KMS-11 (cell line): Measurements from ENCODE around the gene GPR21.

Experiments
- H2AFZ ChIP-seq: fragments of 200-600 bp; sonication (generic); 2 replicates; pipeline ENCODE4 v1.6.1; 2016; ENCODE audit warnings: antibody characterized with exemption, mixed run types, low read depth
- H3K27ac ChIP-seq: fragments of 200-600 bp; sonication (generic); 2 replicates; pipeline ENCODE4 v1.6.1; 2016; ENCODE audit warnings: mild to moderate bottlenecking, mixed run types
- H3K27me3 ChIP-seq: fragments of 200-600 bp; sonication (generic); 2 replicates; pipeline ENCODE4 v1.6.1; 2017; ENCODE audit warnings: mild to moderate bottlenecking, low read depth, mixed run types, moderate library complexity; ENCODE audit not compliant: insufficient read depth
- H3K36me3 ChIP-seq: fragments of 200-600 bp; sonication (generic); 2 replicates; pipeline ENCODE4 v1.6.1; 2017; ENCODE audit warnings: mild to moderate bottlenecking, mixed run types; ENCODE audit not compliant: insufficient read depth
- H3K4me1 ChIP-seq: fragments of 200-600 bp; sonication (generic); 2 replicates; pipeline ENCODE4 v1.6.1; 2016; ENCODE audit warnings: mild to moderate bottlenecking, low read depth, mixed run types; ENCODE audit not compliant: poor library complexity, severe bottlenecking
- H3K4me2 ChIP-seq: fragments of 200-600 bp; sonication (generic); 2 replicates; pipeline ENCODE4 v1.7.0; 2016; ENCODE audit warnings: mild to moderate bottlenecking, mixed run types
- H3K4me3 ChIP-seq: fragments of 200-600 bp; sonication (generic); IDR thresholded peaks from 2 replicates; pipeline ENCODE4 v1.6.1; 2017; ENCODE audit warnings: low read depth, low read length, mixed read lengths; ENCODE audit not compliant: insufficient read depth
- H3K79me2 ChIP-seq: fragments of 200-600 bp; sonication (generic); 2 replicates; pipeline ENCODE4 v1.6.1; 2016; ENCODE audit warnings: low read depth, mixed run types; ENCODE audit not compliant: insufficient read depth
- H3K9ac ChIP-seq: fragments of 200-600 bp; sonication (generic); 2 replicates; pipeline ENCODE4 v1.6.1; 2016; ENCODE audit warnings: mild to moderate bottlenecking, mixed run types
- H4K20me1 ChIP-seq: fragments of 200-600 bp; sonication (generic); 2 replicates; pipeline ENCODE4 v1.6.1; 2016; ENCODE audit warnings: mild to moderate bottlenecking, mixed run types; ENCODE audit not compliant: insufficient read depth
- CTCF ChIP-seq: fragments of 200-600 bp; sonication (generic); conservative IDR thresholded peaks from 2 replicates; pipeline ENCODE4 v1.6.1; 2017; ENCODE audit warnings: low read depth, mild to moderate bottlenecking, antibody characterized with exemption, low read length, moderate library complexity, mixed read lengths

Gene GPR21

GRCh38 chr9:123033352-123033751 lies at the start of gene GPR21:
GPR21 (plus strand) TSS chr9:123033667; CDS start chr9:123034567, 900 bp downstream.
- Histone ChIP-seq H3K4me3 (no peak within 1 kb of the TSS), H3K79me2 (no peaks in the 10 kb centered on the region), H3K27ac (no peak within 1 kb of the TSS), H3K9ac (no peak within 1 kb of the TSS), H2AFZ (no peak within 1 kb of the TSS), H3K36me3 (no peaks in the 10 kb centered on the region), H3K4me1 (no peaks in the 10 kb centered on the region), H3K4me2 (no peak within 1 kb of the TSS), H4K20me1 (no peaks in the 10 kb centered on the region), H3K27me3 (no peaks in the 10 kb centered on the region)
- TF ChIP-seq CTCF = no peak

- H3K4me2 ChIP-seq = no peak overlapping the region
- no peaks in the 10 kb centered on the region for H3K27me3 ChIP-seq
- H3K79me2 ChIP-seq = no peaks in the 10 kb centered on the region
- no peak overlapping the region for H3K9ac ChIP-seq
- no peaks in the 10 kb centered on the region for H3K36me3 ChIP-seq
- no peak overlapping the region for H3K4me3 ChIP-seq
- TF ChIP-seq CTCF = no peak
- H3K4me1 ChIP-seq = peaks cover 25% of the 10 kb centered on the region
- no peak overlapping the region for H3K27ac ChIP-seq
- H4K20me1 ChIP-seq = no peaks in the 10 kb centered on the region
- no peak overlapping the region for H2AFZ ChIP-seq
Observed at GRCh38 chr9:122986010-122986409, 47.5 kb upstream of the GPR21 start.

- Histone ChIP-seq H3K4me3 (no peak overlapping the region), H3K79me2 (no peaks in the 10 kb centered on the region), H4K20me1 (no peaks in the 10 kb centered on the region; the same call in 1 of the 2 replicates), H3K36me3 (no peaks in the 10 kb centered on the region), H3K9ac (no peak overlapping the region), H3K4me1 (peaks cover 32% of the 10 kb centered on the region), H3K27me3 (no peaks in the 10 kb centered on the region), H3K27ac (no peak overlapping the region), H3K4me2 (no peak overlapping the region; the same call in 1 of the 2 replicates), H2AFZ (no peak overlapping the region)
- no peak for TF ChIP-seq CTCF
Observed at GRCh38 chr9:122988141-122988540, 45.3 kb upstream of the GPR21 start.

DNA sequence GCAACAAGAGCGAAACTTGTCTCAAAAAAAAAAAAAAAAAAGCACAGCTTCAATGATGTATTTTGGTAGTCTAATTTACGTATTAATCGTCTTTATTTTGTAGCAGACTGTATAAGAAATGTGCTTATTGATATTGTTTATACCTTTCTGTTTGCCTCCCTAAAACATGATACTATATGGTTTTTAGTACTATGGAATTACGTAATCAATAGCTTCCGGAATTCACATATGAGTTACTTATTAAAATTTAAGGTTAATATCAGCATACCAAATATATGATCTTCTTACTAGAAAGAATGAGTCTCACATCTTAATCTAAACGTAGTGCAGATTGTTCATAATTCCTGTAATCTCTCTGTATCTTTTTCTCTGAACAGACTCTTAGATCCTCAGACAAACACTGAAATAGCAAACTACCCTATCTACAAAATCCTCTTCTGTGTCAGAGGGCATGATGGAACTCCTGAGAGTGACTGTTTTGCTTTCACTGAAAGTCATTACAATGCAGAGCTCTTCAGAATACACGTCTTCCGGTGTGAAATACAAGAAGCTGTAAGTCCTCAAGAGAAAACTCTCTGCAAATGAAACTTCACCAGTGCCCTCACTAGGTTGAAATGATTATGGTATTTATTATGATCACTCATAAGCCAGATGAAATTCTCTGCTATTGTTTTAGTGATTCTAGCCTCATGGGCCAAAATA lies 44.4 kb upstream of the GPR21 start:
- Histone ChIP-seq H4K20me1 (no peaks in the 10 kb centered on the region; the same call in 1 of the 2 replicates), H3K9ac (no peak overlapping the region), H3K27me3 (no peaks in the 10 kb centered on the region), H2AFZ (no peak overlapping the region), H3K79me2 (no peaks in the 10 kb centered on the region), H3K4me1 (peaks cover 32% of the 10 kb centered on the region), H3K36me3 (no peaks in the 10 kb centered on the region), H3K27ac (peak overlapping the region; percentile 24; the same call in 1 of the 2 replicates), H3K4me2 (peak overlapping the region; percentile 43), H3K4me3 (no peak overlapping the region)
- no peak; the same call in 1 of the 2 replicates for TF ChIP-seq CTCF
